ENCODE data around the gene ADAMTSL3.

Gene ADAMTSL3

GRCh38 chr15:83651541-83651940 lies 2.4 kb upstream of the ADAMTSL3 start:
- H2AFZ ChIP-seq (ENCODE audit: low read depth, low read length, severe bottlenecking) = no peak overlapping the region
- H3K27me3 ChIP-seq (ENCODE audit: low read length) = no peaks in the 10 kb centered on the region
- no peak overlapping the region for H3K9ac ChIP-seq (ENCODE audit: low read length)
- H3K9me2 ChIP-seq (replicated peaks; ENCODE audit: insufficient read depth, low read length) = no peaks in the 10 kb centered on the region
- no peaks in the 10 kb centered on the region for H3F3A ChIP-seq (ENCODE audit: insufficient read depth)
- H3K4me2 ChIP-seq (ENCODE audit: low read depth, low read length, poor library complexity, severe bottlenecking) = no peak overlapping the region
- no peaks in the 10 kb centered on the region for H4K20me1 ChIP-seq (ENCODE audit: low read depth, low read length)
- H3K9me3 ChIP-seq (ENCODE audit: insufficient read depth, low read length) = no peaks in the 10 kb centered on the region
- H3K79me2 ChIP-seq (ENCODE audit: insufficient read depth, low read length) = no peaks in the 10 kb centered on the region
- H3K36me3 ChIP-seq (ENCODE audit: low read length) = no peaks in the 10 kb centered on the region
- no peak overlapping the region for H3K27ac ChIP-seq (ENCODE audit: low read depth, low read length)
- TF ChIP-seq EZH2phosphoT487 (conservative IDR thresholded peaks at IDR 0.05; ENCODE audit: low read length) = no peak
- TF ChIP-seq, protein P1, sequence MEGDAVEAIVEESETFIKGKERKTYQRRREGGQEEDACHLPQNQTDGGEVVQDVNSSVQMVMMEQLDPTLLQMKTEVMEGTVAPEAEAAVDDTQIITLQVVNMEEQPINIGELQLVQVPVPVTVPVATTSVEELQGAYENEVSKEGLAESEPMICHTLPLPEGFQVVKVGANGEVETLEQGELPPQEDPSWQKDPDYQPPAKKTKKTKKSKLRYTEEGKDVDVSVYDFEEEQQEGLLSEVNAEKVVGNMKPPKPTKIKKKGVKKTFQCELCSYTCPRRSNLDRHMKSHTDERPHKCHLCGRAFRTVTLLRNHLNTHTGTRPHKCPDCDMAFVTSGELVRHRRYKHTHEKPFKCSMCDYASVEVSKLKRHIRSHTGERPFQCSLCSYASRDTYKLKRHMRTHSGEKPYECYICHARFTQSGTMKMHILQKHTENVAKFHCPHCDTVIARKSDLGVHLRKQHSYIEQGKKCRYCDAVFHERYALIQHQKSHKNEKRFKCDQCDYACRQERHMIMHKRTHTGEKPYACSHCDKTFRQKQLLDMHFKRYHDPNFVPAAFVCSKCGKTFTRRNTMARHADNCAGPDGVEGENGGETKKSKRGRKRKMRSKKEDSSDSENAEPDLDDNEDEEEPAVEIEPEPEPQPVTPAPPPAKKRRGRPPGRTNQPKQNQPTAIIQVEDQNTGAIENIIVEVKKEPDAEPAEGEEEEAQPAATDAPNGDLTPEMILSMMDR (IDR thresholded peaks at IDR 0.05; ENCODE audit: insufficient read depth, low read length, poor library complexity, severe bottlenecking) = no peak
- no peak overlapping the region for H3K4me3 ChIP-seq (ENCODE audit: insufficient read depth, low read length, poor library complexity, severe bottlenecking)

GRCh38 chr15:83652626-83653204 lies 1.2 kb upstream of the ADAMTSL3 start:
- Histone ChIP-seq H2AFZ (ENCODE audit: low read depth, low read length, severe bottlenecking) (no peak overlapping the region), H3K27me3 (ENCODE audit: low read length) (no peaks in the 10 kb centered on the region)

GRCh38 chr15:83653288-83653638 lies 660 bp upstream of the ADAMTSL3 start:
- H3K79me2 ChIP-seq (ENCODE audit: insufficient read depth, low read length) = no peaks in the 10 kb centered on the region
- H3K27ac ChIP-seq (ENCODE audit: low read depth, low read length) = no peak overlapping the region
- H3K27me3 ChIP-seq (ENCODE audit: low read length) = no peaks in the 10 kb centered on the region
- no peak overlapping the region for H3K4me3 ChIP-seq (ENCODE audit: insufficient read depth, low read length, poor library complexity, severe bottlenecking)
- H3K9ac ChIP-seq (ENCODE audit: low read length) = no peak overlapping the region
- H3K4me2 ChIP-seq (ENCODE audit: low read depth, low read length, poor library complexity, severe bottlenecking) = no peak overlapping the region
- no peaks in the 10 kb centered on the region for H3K9me2 ChIP-seq (replicated peaks; ENCODE audit: insufficient read depth, low read length)
- H3K36me3 ChIP-seq (ENCODE audit: low read length) = no peaks in the 10 kb centered on the region
- H3K9me3 ChIP-seq (ENCODE audit: insufficient read depth, low read length) = no peaks in the 10 kb centered on the region
- H4K20me1 ChIP-seq (ENCODE audit: low read depth, low read length) = no peaks in the 10 kb centered on the region
- no peak overlapping the region for H2AFZ ChIP-seq (ENCODE audit: low read depth, low read length, severe bottlenecking)
- no peak for TF ChIP-seq EZH2phosphoT487 (conservative IDR thresholded peaks at IDR 0.05; ENCODE audit: low read length)
- TF ChIP-seq, protein P1 (IDR thresholded peaks at IDR 0.05; ENCODE audit: insufficient read depth, low read length, poor library complexity, severe bottlenecking) = no peak
- no peaks in the 10 kb centered on the region for H3F3A ChIP-seq (ENCODE audit: insufficient read depth)

More at GRCh38 chr15:83652626-83653204, 1.2 kb upstream of the ADAMTSL3 start:
- TF ChIP-seq, protein P1 (IDR thresholded peaks at IDR 0.05; ENCODE audit: insufficient read depth, low read length, poor library complexity, severe bottlenecking) = no peak
- TF ChIP-seq EZH2phosphoT487 (conservative IDR thresholded peaks at IDR 0.05; ENCODE audit: low read length) = no peak
- H4K20me1 ChIP-seq (ENCODE audit: low read depth, low read length) = no peaks in the 10 kb centered on the region
- no peak overlapping the region for H3K4me2 ChIP-seq (ENCODE audit: low read depth, low read length, poor library complexity, severe bottlenecking)
- no peak overlapping the region for H3K9ac ChIP-seq (ENCODE audit: low read length)
- H3K36me3 ChIP-seq (ENCODE audit: low read length) = no peaks in the 10 kb centered on the region
- no peaks in the 10 kb centered on the region for H3K9me2 ChIP-seq (replicated peaks; ENCODE audit: insufficient read depth, low read length)
- no peaks in the 10 kb centered on the region for H3K9me3 ChIP-seq (ENCODE audit: insufficient read depth, low read length)
- no peaks in the 10 kb centered on the region for H3K79me2 ChIP-seq (ENCODE audit: insufficient read depth, low read length)
- H3K4me3 ChIP-seq (ENCODE audit: insufficient read depth, low read length, poor library complexity, severe bottlenecking) = no peak overlapping the region
- H3K27ac ChIP-seq (ENCODE audit: low read depth, low read length) = no peak overlapping the region
- no peaks in the 10 kb centered on the region for H3F3A ChIP-seq (ENCODE audit: insufficient read depth)

Data from SU-DHL-6 (cell line).